GM12801 (cell line): ENCODE measurements around the gene SREBF1.

Experiments used
- TF ChIP-seq, protein P1 (sequence below): IDR thresholded peaks from one replicate; pipeline ENCODE4 v1.5.1; 2011; ENCODE audit warnings: control low read depth; ENCODE audit not compliant: insufficient read length; ENCODE audit errors: extremely low read depth

Gene SREBF1

DNA sequence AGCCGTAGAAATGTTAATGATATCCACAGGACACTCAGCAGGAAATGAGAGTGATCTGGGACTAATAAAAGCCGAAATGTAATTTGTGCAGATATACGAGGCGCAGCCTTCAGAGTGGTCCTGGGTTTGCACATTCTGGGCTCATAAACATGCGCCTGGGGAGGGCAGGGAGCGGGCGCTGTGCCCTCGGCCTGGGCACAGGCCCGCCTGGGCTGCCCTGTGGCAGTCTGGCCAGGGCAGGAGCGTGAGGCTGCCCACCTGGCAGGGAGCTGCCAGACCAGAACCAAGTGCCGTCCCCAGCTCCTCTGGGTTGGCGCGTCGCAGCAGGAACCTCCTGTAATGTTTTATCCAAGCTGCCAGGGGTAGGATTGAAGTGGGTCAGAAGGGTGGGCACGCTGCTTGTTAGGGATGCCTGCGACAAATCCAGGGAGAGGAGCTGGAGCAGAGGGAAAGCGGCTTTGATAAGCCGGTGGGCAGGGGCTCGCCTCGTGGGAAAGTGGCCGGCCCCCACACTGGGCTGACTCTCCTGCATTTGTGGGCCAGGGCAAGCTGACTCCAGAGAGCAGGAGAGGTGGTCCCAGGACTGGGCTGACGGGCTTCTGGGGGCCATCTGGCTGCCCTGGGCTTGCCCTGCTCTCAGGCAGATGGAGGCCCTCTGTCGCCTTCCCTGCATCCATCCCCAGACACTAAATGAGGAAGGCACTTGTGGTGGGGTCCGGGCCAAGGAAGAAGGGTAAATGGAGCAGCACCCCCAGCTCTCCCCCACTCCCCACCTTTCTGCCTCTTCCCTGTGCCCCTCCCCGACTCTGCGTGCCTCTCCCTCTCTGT, 45.9 kb downstream of the SREBF1 start:
- TF ChIP-seq, protein P1, sequence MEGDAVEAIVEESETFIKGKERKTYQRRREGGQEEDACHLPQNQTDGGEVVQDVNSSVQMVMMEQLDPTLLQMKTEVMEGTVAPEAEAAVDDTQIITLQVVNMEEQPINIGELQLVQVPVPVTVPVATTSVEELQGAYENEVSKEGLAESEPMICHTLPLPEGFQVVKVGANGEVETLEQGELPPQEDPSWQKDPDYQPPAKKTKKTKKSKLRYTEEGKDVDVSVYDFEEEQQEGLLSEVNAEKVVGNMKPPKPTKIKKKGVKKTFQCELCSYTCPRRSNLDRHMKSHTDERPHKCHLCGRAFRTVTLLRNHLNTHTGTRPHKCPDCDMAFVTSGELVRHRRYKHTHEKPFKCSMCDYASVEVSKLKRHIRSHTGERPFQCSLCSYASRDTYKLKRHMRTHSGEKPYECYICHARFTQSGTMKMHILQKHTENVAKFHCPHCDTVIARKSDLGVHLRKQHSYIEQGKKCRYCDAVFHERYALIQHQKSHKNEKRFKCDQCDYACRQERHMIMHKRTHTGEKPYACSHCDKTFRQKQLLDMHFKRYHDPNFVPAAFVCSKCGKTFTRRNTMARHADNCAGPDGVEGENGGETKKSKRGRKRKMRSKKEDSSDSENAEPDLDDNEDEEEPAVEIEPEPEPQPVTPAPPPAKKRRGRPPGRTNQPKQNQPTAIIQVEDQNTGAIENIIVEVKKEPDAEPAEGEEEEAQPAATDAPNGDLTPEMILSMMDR, result no peak

DNA sequence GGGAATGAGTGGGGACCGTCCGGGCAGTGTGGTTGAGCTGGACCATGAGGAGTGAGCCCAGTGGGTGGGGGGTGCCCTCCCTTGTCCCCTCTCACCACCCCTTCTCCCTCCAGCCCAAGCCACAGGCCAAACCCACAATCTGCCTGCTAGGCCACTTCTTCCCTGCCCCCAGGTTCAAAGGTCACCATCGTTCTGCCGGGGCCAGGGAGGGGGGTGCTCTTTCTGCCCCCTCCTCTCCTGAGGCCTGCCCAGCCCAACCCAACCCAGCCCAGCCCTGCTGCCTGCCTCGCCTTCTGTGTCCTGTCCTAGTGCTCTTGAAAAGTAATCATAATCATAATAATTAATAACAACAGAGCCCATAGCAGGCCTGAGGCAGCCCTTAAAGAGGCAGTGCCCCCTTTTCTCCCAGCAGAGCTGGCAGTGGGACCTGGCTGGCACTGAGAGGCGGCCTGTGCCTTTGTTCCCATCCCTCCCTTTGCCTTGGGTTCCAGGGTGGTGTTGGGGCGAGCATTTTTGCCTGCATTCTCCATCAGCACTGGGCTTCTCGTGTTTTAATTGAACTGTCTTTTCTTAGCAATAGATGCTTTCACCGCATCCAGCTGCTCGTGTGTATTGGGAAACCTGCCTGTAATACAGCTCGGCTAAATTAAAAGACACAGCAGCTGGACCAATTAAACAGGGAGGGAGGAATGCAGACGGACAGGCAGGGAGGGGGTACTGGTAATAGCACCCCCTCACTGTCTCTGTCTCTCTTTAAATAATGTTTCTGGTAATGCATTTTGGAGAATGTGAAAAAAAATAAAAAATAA, 46.8 kb downstream of the SREBF1 start:
- TF ChIP-seq, protein P1, result no peak

GRCh38 chr17:17789410-17789809, 47.4 kb downstream of the SREBF1 start:
- TF ChIP-seq, protein P1, result no peak

- TF ChIP-seq, protein P1, result no peak
Observed at GRCh38 chr17:17788967-17789366, 47.8 kb downstream of the SREBF1 start.

GRCh38 chr17:17787568-17787967, 49.2 kb downstream of the SREBF1 start:
- TF ChIP-seq, protein P1, result no peak

- TF ChIP-seq, protein P1, result no peak
Observed at GRCh38 chr17:17786998-17787397, 49.8 kb downstream of the SREBF1 start.

DNA sequence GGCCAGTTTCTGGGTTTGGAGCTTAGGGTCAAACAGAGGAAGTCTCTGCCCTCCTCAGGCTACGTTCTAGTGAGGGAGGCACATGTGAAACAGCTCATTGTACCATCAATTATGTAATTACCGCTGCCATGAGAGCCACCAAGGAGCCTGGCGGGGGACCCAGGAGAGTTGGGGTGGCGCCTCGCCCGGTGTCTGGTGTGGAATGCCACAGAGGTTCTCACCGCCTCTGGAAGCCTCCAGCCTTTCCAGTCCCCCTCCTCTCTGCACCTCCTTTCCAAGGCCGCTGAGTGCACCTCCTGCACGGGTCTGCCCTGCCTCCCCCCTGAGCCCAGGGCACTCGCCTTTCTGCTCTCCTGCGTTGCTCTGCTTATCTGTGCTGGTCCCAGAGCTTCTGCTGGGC, 51.4 kb downstream of the SREBF1 start:
- TF ChIP-seq, protein P1, result no peak
